Small intestine (tissue), 7 donors: Measurements from ENCODE around the gene SLIT1. TPM values are rescaled to one million over a fixed set of nuclear protein-coding genes. Genes with fewer than 3 reads are reported as not detected.

ENCODE experiments used
- DNase-seq, 2 donors: peaks; one replicate each; pipeline versions ENCODE4 v3.0.0 to v3.0.0-alpha.2; 2013
- FAIRE-seq: peaks from 2 replicates; lab custom pipeline; 2012; peaks lifted over from hg19 to GRCh38; lab: Jason Lieb, UNC
- H3K27ac ChIP-seq, 3 donors: one replicate each; pipeline ENCODE4 v1.5.1; 2013; ENCODE audit warnings: low read length in 2 of 3, mild to moderate bottlenecking in 2 of 3, control low read depth in 1 of 3, inconsistent platforms in 1 of 3, low read depth in 1 of 3, moderate library complexity in 1 of 3
- H3K27me3 ChIP-seq, 3 donors: one replicate each; pipeline ENCODE4 v1.6.1; 2013; ENCODE audit warnings: low read length in 3 of 3, inconsistent platforms in 1 of 3; ENCODE audit not compliant: control insufficient read depth in 3 of 3, insufficient read depth in 3 of 3
- H3K36me3 ChIP-seq, 3 donors: one replicate each; pipeline ENCODE4 v1.6.1; 2013; ENCODE audit warnings: low read length in 3 of 3, inconsistent platforms in 1 of 3, low read depth in 1 of 3, mild to moderate bottlenecking in 1 of 3, moderate library complexity in 1 of 3; ENCODE audit not compliant: control insufficient read depth in 3 of 3, insufficient read depth in 2 of 3
- H3K4me1 ChIP-seq, 3 donors: one replicate each; pipeline ENCODE4 v1.6.1; 2013; ENCODE audit warnings: low read length in 2 of 3, inconsistent platforms in 1 of 3, low read depth in 1 of 3, mild to moderate bottlenecking in 1 of 3, moderate library complexity in 1 of 3; ENCODE audit not compliant: control insufficient read depth in 3 of 3, insufficient read depth in 2 of 3
- H3K4me3 ChIP-seq, 3 donors: one replicate each; pipeline ENCODE4 v1.5.1; 2013; ENCODE audit warnings: low read length in 3 of 3, control low read depth in 1 of 3, inconsistent platforms in 1 of 3, low read depth in 1 of 3, mild to moderate bottlenecking in 1 of 3, moderate library complexity in 1 of 3
- H3K9me3 ChIP-seq, 2 donors: one replicate each; pipeline ENCODE4 v1.6.1; 2013; ENCODE audit warnings: low read depth in 1 of 2, low read length in 1 of 2; ENCODE audit not compliant: control insufficient read depth in 2 of 2, insufficient read depth in 1 of 2
- WGBS, 3 donors: extraction: QIAGEN DNeasy Blood & Tissue Kit; methylation state at CpG; one replicate each; pipeline ENCODE4 v1.1.7; 2013; 5-methylcytosine and 5-hydroxymethylcytosine counted together
- polyA plus RNA-seq, 4 donors: library from polyadenylated mRNA; stranded (reverse) in 3 of 4; unstranded in 1 of 4; fragments of 200-250 nt in 3 of 4; fragments of 120-200 nt in 1 of 4; gene quantifications; one replicate each; pipeline versions ENCODE4 v1.2.1 to v1.2.3, GENCODE V29; 2013
- donor health status: healthy with polysubstance abuse.
- donor health status: control.
- donor health status: control.
- donor health status: Bipolar disorder and iron deficiency.
- donor health status: healthy.

Gene SLIT1
- polyA plus RNA-seq, 4 donors = under 0.01 to 0.40 (median 0.12) TPM; not detected in 1

DNA sequence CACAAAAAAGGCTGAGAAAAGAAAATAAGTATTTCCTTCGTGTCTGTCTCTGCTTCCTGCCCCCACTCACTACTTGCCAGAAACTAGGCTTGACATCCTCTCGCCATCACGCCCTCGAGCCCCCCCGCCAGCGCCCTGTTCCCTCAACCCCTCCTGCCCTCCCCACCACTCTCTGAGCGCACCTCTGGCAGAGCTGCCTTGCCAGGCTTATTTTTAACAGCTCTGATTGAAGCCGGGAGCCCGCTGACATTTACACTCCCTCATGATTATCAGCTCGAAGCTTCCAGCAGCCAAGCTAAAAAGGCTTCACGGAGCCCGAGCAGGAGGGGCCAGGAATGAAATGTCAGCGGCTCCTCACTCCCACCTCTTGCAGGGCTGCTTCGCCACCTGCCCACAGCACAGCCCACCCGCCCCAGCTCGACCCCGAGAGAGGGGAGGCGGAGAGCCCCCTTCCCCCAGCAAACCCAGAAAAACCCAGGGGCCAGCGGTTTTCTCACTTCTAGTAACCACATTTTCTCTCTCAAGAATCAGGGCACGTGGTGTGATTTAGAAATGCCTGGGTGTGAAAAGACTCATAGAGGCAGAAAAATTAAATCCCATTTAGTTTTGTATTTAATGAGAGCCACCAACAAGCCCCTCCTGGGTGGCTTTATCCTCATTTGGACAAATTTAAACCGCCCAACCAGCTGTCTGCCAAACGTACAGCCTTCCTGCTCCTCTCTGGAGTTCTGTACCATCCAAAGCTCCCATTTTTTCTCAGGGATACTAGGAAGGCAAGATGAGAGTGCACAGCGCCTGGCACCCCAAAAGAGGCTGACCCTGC lies 89.3 kb downstream of the SLIT1 start:
- Histone ChIP-seq H3K4me3 (no peak overlapping the region), H3K27me3 (peaks cover 0 to 35% (median 5%) of the 10 kb centered on the region in 3 donors), H3K4me1 (no peaks in the 10 kb centered on the region), H3K36me3 (no peaks in the 10 kb centered on the region), H3K9me3 (no peaks in the 10 kb centered on the region), H3K27ac (no peak overlapping the region)
- FAIRE-seq (no peak), DNase-seq (no peak)
- WGBS, 3 donors = 23 to 31% (median 27%) methylated on average over 23 of the region's 23 CpGs

DNA sequence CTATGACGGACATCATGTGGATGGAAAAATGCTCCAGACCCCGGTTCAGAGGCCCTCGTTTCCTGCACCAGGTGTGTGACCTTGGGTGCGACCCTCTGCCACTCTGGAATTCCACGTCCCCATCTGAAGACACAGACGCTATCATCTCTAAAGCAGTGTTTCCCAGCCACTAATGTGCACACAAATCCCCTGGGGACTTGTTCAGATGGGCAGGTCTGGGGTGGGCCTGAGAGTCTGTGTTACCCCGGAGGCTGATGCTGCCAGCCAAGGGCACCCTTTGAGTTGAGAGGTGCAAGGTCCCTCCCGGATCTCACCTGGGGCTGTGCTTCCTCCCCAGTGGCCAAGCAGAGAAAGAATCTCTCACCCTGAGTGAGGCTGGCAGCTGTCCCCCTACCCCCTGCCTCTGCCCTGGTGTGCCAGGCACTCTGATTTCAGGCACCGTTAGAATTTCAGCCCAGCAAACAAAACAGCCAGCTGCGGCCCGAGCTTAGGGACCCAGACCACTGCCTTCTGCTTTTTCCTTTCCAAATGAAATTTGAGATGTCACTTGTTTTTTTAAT lies 90.0 kb downstream of the SLIT1 start:
- H3K36me3 ChIP-seq = no peaks in the 10 kb centered on the region
- peaks cover 0 to 35% (median 5%) of the 10 kb centered on the region in 3 donors for H3K27me3 ChIP-seq
- H3K9me3 ChIP-seq = no peaks in the 10 kb centered on the region
- DNase-seq = no peak
- no peak overlapping the region for H3K4me3 ChIP-seq
- FAIRE-seq = no peak
- 42 to 51% (median 45%) methylated on average over 11 of the region's 11 CpGs for WGBS, 3 donors
- H3K4me1 ChIP-seq = no peaks in the 10 kb centered on the region
- no peak overlapping the region for H3K27ac ChIP-seq

DNA sequence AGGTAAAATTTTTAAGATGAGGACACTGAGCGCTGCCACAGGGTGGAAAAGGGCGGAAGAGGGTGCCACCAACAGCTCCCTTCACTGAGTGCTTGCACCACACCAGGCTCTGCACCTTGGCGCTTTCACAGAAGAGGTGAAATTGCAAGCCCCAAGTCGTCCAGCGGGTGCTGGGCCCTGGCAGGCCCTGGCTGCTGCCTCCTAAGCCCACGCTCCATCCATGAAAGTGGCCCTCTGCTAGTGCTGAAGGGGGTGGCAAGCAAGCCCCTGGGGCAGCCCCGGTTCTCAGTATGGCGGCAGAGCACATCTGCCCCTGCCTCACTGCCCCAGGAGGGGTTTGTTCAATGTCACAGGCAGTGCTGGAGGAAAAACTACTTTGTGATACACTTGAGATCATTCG lies 95.1 kb downstream of the SLIT1 start:
- Histone ChIP-seq H3K4me1 (no peaks in the 10 kb centered on the region), H3K27ac (no peak overlapping the region), H3K27me3 (peaks cover 0 to 30% (median 18%) of the 10 kb centered on the region in 3 donors), H3K36me3 (no peaks in the 10 kb centered on the region), H3K9me3 (no peaks in the 10 kb centered on the region), H3K4me3 (no peak overlapping the region)
- 76 to 83% (median 78%) methylated on average over 9 of the region's 9 CpGs for WGBS, 3 donors
- no peak for FAIRE-seq
- no peak for DNase-seq

DNA sequence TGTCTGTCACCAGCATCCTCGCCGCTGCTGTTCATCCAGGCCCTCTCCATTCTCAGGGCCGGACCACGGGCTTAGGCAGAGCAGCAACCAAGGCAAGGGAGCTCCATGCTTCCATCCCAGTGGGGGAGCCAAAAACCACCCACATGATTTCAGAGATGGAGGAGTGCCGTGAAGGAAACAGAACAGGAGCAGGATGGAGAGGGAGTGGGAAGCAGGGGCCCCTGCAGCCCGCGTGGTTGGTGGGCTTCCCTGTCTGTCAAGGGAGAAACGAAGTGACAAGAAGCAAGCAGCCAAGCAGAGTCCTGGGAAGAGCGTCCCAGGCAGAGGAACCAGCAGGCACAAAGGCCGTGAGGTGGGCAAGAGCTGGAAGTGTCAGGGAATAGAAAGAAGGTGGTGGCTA lies 95.7 kb downstream of the SLIT1 start:
- H3K36me3 ChIP-seq = no peaks in the 10 kb centered on the region
- no peaks in the 10 kb centered on the region for H3K4me1 ChIP-seq
- no peaks in the 10 kb centered on the region for H3K9me3 ChIP-seq
- H3K27me3 ChIP-seq = peaks cover 0 to 24% (median 18%) of the 10 kb centered on the region in 3 donors
- no peak for DNase-seq
- no peak overlapping the region for H3K27ac ChIP-seq
- H3K4me3 ChIP-seq = no peak overlapping the region
- FAIRE-seq = no peak
- WGBS, 3 donors = 64 to 66% (median 65%) methylated on average over 10 of the region's 10 CpGs

DNA sequence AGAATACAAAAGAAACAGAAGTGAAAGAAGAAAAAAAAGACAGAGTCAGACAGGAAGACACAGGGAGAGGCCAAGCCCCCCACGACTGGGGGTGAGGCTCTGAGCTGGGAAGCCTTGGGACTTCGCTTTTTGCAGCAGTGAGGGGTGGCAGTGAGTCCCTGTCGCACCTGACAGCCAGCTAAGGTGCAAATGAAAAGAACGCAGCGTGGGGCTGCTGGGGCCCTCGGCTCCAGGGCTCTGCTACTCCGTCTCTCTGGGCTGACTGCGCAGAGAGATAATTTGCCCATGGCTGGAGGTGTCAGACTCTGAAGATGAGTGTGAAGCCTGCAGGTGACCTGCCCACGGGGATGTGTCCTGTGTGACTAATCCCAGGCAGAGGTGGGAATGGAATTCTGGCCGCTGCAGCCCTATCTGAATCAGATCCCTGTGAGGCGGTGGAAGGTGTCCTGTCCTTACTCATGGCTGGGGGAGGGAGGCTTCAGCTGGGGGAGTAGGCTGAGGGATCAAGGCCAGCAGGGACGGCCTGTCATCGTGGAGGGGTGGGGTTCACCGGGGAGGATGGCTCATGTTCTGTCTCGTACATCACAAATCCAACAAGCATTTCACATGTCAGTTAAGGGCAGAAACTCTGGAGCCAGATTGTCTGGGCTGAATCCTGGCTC lies 96.4 kb downstream of the SLIT1 start:
- no peaks in the 10 kb centered on the region for H3K36me3 ChIP-seq
- H3K4me3 ChIP-seq = no peak overlapping the region
- no peaks in the 10 kb centered on the region for H3K4me1 ChIP-seq
- 26 to 39% (median 33%) methylated on average over 15 of the region's 15 CpGs for WGBS, 3 donors
- H3K9me3 ChIP-seq = no peaks in the 10 kb centered on the region
- no peak for DNase-seq
- FAIRE-seq = no peak
- H3K27ac ChIP-seq = no peak overlapping the region
- peaks cover 0 to 23% (median 18%) of the 10 kb centered on the region in 3 donors for H3K27me3 ChIP-seq

DNA sequence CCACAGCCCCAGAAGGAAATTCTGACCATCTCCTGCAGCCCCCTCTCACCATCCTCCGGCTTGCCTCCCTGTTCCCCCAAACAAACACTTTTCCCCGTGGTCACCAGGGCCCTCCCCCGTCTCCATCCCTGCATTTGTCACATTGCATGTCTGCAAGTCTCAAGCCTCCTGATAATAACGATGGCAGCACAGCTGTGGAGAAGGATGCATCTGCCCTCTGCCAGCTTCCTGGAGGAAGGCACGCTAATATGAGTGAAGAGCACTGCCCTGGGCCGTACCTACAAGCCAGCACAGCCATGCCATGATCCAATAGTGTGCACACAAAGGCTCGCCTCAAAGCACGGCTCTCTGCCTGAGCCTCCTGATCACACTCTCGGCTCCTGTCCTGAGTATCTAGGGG lies 98.5 kb downstream of the SLIT1 start:
- DNase-seq (no peak), FAIRE-seq (no peak)
- H3K4me1 ChIP-seq = no peaks in the 10 kb centered on the region
- H3K4me3 ChIP-seq = no peak overlapping the region
- no peaks in the 10 kb centered on the region for H3K9me3 ChIP-seq
- no peaks in the 10 kb centered on the region for H3K36me3 ChIP-seq
- WGBS, 3 donors = 39 to 49% (median 42%) methylated on average over 9 of the region's 9 CpGs
- H3K27me3 ChIP-seq = peaks cover 0 to 23% (median 18%) of the 10 kb centered on the region in 3 donors
- no peak overlapping the region for H3K27ac ChIP-seq

DNA sequence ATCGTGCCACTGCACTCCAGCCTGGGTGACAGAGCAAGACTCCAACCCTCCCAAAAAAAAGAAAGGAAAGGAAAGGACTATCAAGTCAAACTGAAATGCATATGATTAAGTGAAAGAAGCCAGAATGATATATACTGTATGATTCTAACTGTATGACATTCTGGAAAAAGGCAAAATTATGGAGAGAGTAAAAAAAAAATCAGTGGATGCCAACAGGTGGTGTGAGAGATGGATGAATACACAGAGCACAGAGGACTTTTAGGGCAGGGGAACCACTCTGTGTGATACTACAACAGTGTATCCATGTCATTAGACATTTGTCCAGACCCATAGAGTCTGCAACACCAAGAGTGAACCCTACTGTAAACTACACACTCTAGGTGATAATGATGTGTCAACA lies 99.2 kb downstream of the SLIT1 start:
- FAIRE-seq (no peak), DNase-seq (no peak)
- no peaks in the 10 kb centered on the region for H3K36me3 ChIP-seq
- H3K9me3 ChIP-seq = no peaks in the 10 kb centered on the region
- WGBS, 3 donors = 85 to 100% (median 95%) methylated on average over 1 of the region's 1 CpG
- H3K4me3 ChIP-seq = no peak overlapping the region
- H3K27me3 ChIP-seq = peaks cover 0 to 23% (median 15%) of the 10 kb centered on the region in 3 donors
- H3K27ac ChIP-seq = no peak overlapping the region
- H3K4me1 ChIP-seq = no peaks in the 10 kb centered on the region

DNA sequence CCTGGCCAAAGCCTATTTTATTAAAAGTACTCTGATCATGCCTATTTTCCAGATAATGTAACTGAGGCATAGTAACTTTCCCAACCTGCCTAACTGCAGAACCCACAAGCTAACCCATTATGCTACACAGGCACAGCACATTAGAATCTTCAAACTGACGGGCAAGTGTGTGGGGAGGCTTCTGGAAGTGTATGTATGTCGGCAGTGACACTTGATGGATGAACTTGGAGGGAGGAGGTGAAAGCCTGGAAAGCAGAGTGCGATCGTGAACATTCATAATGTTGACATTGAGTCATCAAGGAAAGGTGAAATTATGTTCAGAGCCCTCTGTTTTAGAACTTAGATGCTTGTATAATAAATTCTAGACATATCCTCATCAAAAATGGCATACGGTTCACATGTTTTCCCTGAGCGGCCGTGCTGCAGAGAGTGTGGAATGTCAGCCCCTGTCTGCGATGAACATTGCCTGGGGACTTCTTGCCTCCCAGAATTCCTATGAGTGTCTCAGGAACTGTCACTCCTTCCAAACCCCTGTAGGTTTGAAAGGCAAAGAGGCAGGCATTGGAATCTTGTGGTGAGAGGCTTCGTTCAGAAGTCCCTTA lies 102.4 kb downstream of the SLIT1 start:
- Histone ChIP-seq H3K27ac (no peak overlapping the region), H3K9me3 (no peaks in the 10 kb centered on the region), H3K36me3 (no peaks in the 10 kb centered on the region), H3K4me1 (peaks cover 0 to 2% (median 0%) of the 10 kb centered on the region in 3 donors), H3K4me3 (no peak overlapping the region), H3K27me3 (peaks cover 0 to 7% (median 7%) of the 10 kb centered on the region in 3 donors)
- 56 to 64% (median 63%) methylated on average over 9 of the region's 9 CpGs for WGBS, 3 donors
- DNase-seq = no peak
- no peak for FAIRE-seq
